Lower leg skin (tissue), 4 donors: ENCODE results near the gene SRL. TPM values are rescaled to one million over a fixed set of nuclear protein-coding genes. Genes with fewer than 3 reads are reported as not detected.

Experiments
- DNase-seq, 2 donors: peaks; one replicate each; pipeline ENCODE4 v3.0.0-alpha.2; 2019; ENCODE audit warnings: low spot score in 2 of 2
- H3K4me3 ChIP-seq: fragments of 200-600 bp; sonication (generic); 2 replicates; pipeline ENCODE4 v1.5.1; 2017; ENCODE audit warnings: mild to moderate bottlenecking, low read depth; ENCODE audit not compliant: poor library complexity, severe bottlenecking
- POLR2A ChIP-seq, 2 donors: fragments of 450-650 bp; IDR thresholded peaks; one replicate each; pipeline ENCODE4 v1.6.1; 2016 to 2017; ENCODE audit warnings: antibody characterized with exemption in 2 of 2, mild to moderate bottlenecking in 1 of 2, moderate library complexity in 1 of 2
- WGBS, 2 donors: methylation state at CpG; one replicate each; pipeline ENCODE4 v1.1.5; 2018; 5-methylcytosine and 5-hydroxymethylcytosine counted together
- intact Hi-C: fragments of 100-400 bp; cut with DNase I; formaldehyde crosslinking; loops from one replicate; pipeline ENCODE4 v1.15.0; 2023; ENCODE audit warnings: low total_unique reads
- total RNA-seq, 4 donors: library from RNA; depleted of rRNA; stranded (reverse); fragments of >200 nt; gene quantifications; one replicate each; pipeline ENCODE4 v1.1.0, GENCODE V29; 2016
- TF ChIP-seq, protein P1 (sequence below), 3 donors: fragments of 450-650 bp; IDR thresholded peaks; one replicate each; pipeline ENCODE4 v1.5.1; 2016; ENCODE audit warnings: antibody characterized with exemption in 3 of 3, mild to moderate bottlenecking in 3 of 3, moderate library complexity in 2 of 3

SRL gene
- total RNA-seq, 4 donors from 2014 or later, result 0.04 to 1.0 (median 0.55) TPM

GRCh38 chr16:4200781-4201137, 41.1 kb downstream of the SRL start:
- 95% methylated on average over 1 of the region's 1 CpG for WGBS, 2 donors
- H3K4me3 ChIP-seq, result no peak overlapping the region
- DNase-seq, result no peak
- intact Hi-C loops, result loop anchor here (10.0 kb wide), 1 partner anchor 194 kb away; no protein-coding TSS in a partner anchor
- TF ChIP-seq POLR2A (IDR thresholded peaks at IDR 0.05), result no peak
- TF ChIP-seq, protein P1, sequence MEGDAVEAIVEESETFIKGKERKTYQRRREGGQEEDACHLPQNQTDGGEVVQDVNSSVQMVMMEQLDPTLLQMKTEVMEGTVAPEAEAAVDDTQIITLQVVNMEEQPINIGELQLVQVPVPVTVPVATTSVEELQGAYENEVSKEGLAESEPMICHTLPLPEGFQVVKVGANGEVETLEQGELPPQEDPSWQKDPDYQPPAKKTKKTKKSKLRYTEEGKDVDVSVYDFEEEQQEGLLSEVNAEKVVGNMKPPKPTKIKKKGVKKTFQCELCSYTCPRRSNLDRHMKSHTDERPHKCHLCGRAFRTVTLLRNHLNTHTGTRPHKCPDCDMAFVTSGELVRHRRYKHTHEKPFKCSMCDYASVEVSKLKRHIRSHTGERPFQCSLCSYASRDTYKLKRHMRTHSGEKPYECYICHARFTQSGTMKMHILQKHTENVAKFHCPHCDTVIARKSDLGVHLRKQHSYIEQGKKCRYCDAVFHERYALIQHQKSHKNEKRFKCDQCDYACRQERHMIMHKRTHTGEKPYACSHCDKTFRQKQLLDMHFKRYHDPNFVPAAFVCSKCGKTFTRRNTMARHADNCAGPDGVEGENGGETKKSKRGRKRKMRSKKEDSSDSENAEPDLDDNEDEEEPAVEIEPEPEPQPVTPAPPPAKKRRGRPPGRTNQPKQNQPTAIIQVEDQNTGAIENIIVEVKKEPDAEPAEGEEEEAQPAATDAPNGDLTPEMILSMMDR (IDR thresholded peaks at IDR 0.05), result no peak

DNA sequence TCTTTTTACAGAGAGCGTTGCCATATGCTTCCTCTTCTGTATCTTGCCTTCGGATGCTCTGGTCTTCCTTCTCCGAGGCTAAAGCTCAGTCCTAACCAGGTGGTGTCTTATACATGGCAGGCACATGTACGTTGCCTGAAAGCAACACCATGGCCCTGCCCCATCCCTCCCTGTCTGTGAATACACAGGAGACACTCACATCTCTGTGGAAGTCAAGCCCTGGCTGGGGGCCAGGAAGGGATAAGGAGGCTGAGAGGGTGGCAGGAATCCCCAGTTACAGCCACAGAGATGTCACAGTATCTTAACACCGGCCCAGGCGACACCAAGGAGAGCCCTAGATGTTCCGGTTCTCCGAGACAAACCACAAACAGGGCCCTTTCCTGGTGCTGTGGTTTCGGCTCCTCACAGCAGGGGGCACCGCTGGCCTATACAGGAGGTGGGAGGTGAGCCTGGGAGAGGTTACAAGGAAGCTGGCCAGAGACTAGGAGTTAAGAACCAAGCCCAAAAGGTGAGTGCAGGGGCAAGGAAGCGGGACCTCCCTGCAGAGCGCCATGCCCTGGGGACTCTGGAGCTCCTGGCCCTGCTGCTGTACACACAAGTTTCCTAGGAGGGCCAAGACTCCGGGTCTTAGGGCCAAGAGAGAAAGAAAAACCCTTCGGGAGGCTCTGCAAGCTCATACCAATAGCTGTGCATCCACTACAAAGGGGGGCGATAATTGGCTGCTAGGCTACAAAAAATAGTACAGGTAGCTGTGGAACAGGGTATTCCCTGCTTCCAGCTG, 41.7 kb downstream of the SRL start:
- DNase-seq, result peak; percentile 55 to 89
- intact Hi-C loops, result loop anchor here (5.0 to 10.0 kb wide), 2 partner anchors 132 to 195 kb away; no protein-coding TSS in a partner anchor
- no peak overlapping the region for H3K4me3 ChIP-seq
- TF ChIP-seq POLR2A (IDR thresholded peaks at IDR 0.05), result no peak
- TF ChIP-seq, protein P1 (IDR thresholded peaks at IDR 0.05), result no peak
- WGBS, 2 donors, result 37 to 38% methylated on average over 15 of the region's 15 CpGs

GRCh38 chr16:4198816-4199215, 43.1 kb downstream of the SRL start:
- 76 to 82% methylated on average over 4 of the region's 4 CpGs for WGBS, 2 donors
- no peak overlapping the region for H3K4me3 ChIP-seq
- no peak for TF ChIP-seq POLR2A (IDR thresholded peaks at IDR 0.05)
- TF ChIP-seq, protein P1 (IDR thresholded peaks at IDR 0.05), result no peak
- intact Hi-C loops, result loop anchor here (5.0 kb wide), 1 partner anchor 133 kb away; no protein-coding TSS in a partner anchor
- DNase-seq, result no peak

DNA sequence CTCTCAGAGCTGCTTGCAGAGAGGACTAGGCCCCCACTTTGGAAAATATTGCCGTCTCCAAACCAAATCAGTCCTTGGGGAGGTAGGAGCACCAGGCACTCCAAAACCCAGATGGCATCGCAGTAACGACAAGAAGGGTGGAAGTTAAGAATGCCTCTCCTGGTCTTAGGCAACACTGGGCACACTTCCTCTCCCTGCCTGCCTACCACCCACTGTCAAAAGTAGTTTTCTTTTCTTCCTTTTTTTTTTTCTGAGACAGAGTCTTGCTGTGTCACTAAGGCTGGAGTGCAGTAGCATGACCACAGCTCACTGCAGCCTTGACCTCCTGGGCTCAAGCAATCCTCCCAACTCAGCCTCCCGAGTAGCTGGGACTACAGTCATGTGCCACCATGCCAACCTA, 47.2 kb downstream of the SRL start:
- 84 to 85% methylated on average over 4 of the region's 4 CpGs for whole genome bisulfite sequencing, 2 donors
- TF ChIP-seq, protein P1 (IDR thresholded peaks at IDR 0.05), result no peak
- no peak for TF ChIP-seq POLR2A (IDR thresholded peaks at IDR 0.05)
- no peak for DNase-seq
- no peak overlapping the region for H3K4me3 ChIP-seq
- intact Hi-C loops, result loop anchor here (5.0 kb wide), 1 partner anchor 138 kb away; no protein-coding TSS in a partner anchor

- TF ChIP-seq, protein P1 (IDR thresholded peaks at IDR 0.05), result no peak
- no peak for TF ChIP-seq POLR2A (IDR thresholded peaks at IDR 0.05)
- intact Hi-C loops, result no loop called here
- H3K4me3 ChIP-seq, result no peak overlapping the region
- no peak for DNase-seq
- WGBS, 2 donors, result 83 to 100% methylated on average over 1 of the region's 1 CpG
Observed at GRCh38 chr16:4193920-4194319, 48.0 kb downstream of the SRL start.
